Measurements from ENCODE around the gene USP47. TPM values are rescaled to one million over a fixed set of nuclear protein-coding genes. Genes with fewer than 3 reads are reported as not detected.

The USP47 gene
- total RNA-seq, 2 experiments from 2014 or later: 34.5 to 38.4 TPM

- peaks cover 8% of the 10 kb centered on the region for H3K27me3 Mint-ChIP-seq (ENCODE audit: low read depth)
- POLR2A ChIA-PET: no interaction called here
- ATAC-seq (no peak), DNase-seq (no peak)
- no peaks in the 10 kb centered on the region for H3K36me3 Mint-ChIP-seq (ENCODE audit: low read depth)
- H3K27ac Mint-ChIP-seq: no peak overlapping the region
- peaks cover 2% of the 10 kb centered on the region for H3K4me1 Mint-ChIP-seq (ENCODE audit: low read depth)
- CTCF ChIA-PET: interaction anchor here (3.2 kb wide), 1 partner anchor 37 kb away, joined by 14 read pairs; no protein-coding TSS in a partner anchor
- no peaks in the 10 kb centered on the region for H3K9me3 Mint-ChIP-seq (ENCODE audit: insufficient read depth)
- no peak overlapping the region for H3K4me3 Mint-ChIP-seq
These were observed 126.9 kb downstream of the USP47 start for GRCh38 chr11:11968511-11969280.

GRCh38 chr11:11969380-11970215 lies 127.8 kb downstream of the USP47 start:
- ATAC-seq: no peak
- Mint-ChIP-seq H3K4me1 (ENCODE audit: low read depth) (peaks cover 3% of the 10 kb centered on the region), H3K27ac (no peak overlapping the region), H3K4me3 (no peak overlapping the region), H3K36me3 (ENCODE audit: low read depth) (no peaks in the 10 kb centered on the region), H3K9me3 (ENCODE audit: insufficient read depth) (no peaks in the 10 kb centered on the region), H3K27me3 (ENCODE audit: low read depth) (peaks cover 2% of the 10 kb centered on the region)
- POLR2A ChIA-PET: no interaction called here
- CTCF ChIA-PET: no interaction called here
- DNase-seq: no peak

GRCh38 chr11:11970556-11970955 lies 128.8 kb downstream of the USP47 start:
- peaks cover 2% of the 10 kb centered on the region for H3K27me3 Mint-ChIP-seq (ENCODE audit: low read depth)
- POLR2A ChIA-PET: no interaction called here
- ATAC-seq (no peak), DNase-seq (no peak)
- CTCF ChIA-PET: no interaction called here
- H3K9me3 Mint-ChIP-seq (ENCODE audit: insufficient read depth): no peaks in the 10 kb centered on the region
- H3K36me3 Mint-ChIP-seq (ENCODE audit: low read depth): no peaks in the 10 kb centered on the region
- peaks cover 9% of the 10 kb centered on the region for H3K4me1 Mint-ChIP-seq (ENCODE audit: low read depth)
- no peak overlapping the region for H3K4me3 Mint-ChIP-seq
- no peak overlapping the region for H3K27ac Mint-ChIP-seq

- POLR2A ChIA-PET: interaction anchor here (1.3 kb wide), 1 partner anchor 22 kb away, joined by 3 read pairs; no protein-coding TSS in a partner anchor
- no peak overlapping the region for H3K27ac Mint-ChIP-seq
- peaks cover 8% of the 10 kb centered on the region for H3K4me1 Mint-ChIP-seq (ENCODE audit: low read depth)
- H3K4me3 Mint-ChIP-seq: no peak overlapping the region
- ATAC-seq: no peak
- CTCF ChIA-PET: interaction anchor here (1.0 to 1.5 kb wide), 3 partner anchors 171 to 1431 kb away, joined by 3 to 4 read pairs (median 3); partner anchors contain the start of gene RNF141
- DNase-seq: no peak
- H3K27me3 Mint-ChIP-seq (ENCODE audit: low read depth): peaks cover 2% of the 10 kb centered on the region
- no peaks in the 10 kb centered on the region for H3K9me3 Mint-ChIP-seq (ENCODE audit: insufficient read depth)
- no peaks in the 10 kb centered on the region for H3K36me3 Mint-ChIP-seq (ENCODE audit: low read depth)
These were observed 130.3 kb downstream of the USP47 start for GRCh38 chr11:11971906-11972547.

- H3K27me3 Mint-ChIP-seq (ENCODE audit: low read depth): peaks cover 2% of the 10 kb centered on the region
- no peak overlapping the region for H3K4me3 Mint-ChIP-seq
- ChIA-PET CTCF (interaction anchor here (1.5 kb wide), 1 partner anchor 173 kb away, joined by 4 read pairs; no protein-coding TSS in a partner anchor), POLR2A (interaction anchor here (1.3 kb wide), 1 partner anchor 23 kb away, joined by 3 read pairs; no protein-coding TSS in a partner anchor)
- H3K4me1 Mint-ChIP-seq (ENCODE audit: low read depth): peaks cover 8% of the 10 kb centered on the region
- DNase-seq: no peak
- no peaks in the 10 kb centered on the region for H3K9me3 Mint-ChIP-seq (ENCODE audit: insufficient read depth)
- no peaks in the 10 kb centered on the region for H3K36me3 Mint-ChIP-seq (ENCODE audit: low read depth)
- no peak overlapping the region for H3K27ac Mint-ChIP-seq
- no peak for ATAC-seq
These were observed 131.1 kb downstream of the USP47 start for GRCh38 chr11:11972730-11973341.

- POLR2A ChIA-PET: no interaction called here
- peaks cover 2% of the 10 kb centered on the region for H3K27me3 Mint-ChIP-seq (ENCODE audit: low read depth)
- no peak overlapping the region for H3K4me3 Mint-ChIP-seq
These were observed 131.6 kb downstream of the USP47 start for GRCh38 chr11:11973361-11973800.

GRCh38 chr11:11973866-11974265 lies 132.1 kb downstream of the USP47 start:
- peaks cover 2% of the 10 kb centered on the region for H3K27me3 Mint-ChIP-seq (ENCODE audit: low read depth)
- H3K36me3 Mint-ChIP-seq (ENCODE audit: low read depth): no peaks in the 10 kb centered on the region
- ATAC-seq: no peak
- POLR2A ChIA-PET: no interaction called here
- no peak overlapping the region for H3K4me3 Mint-ChIP-seq
- H3K27ac Mint-ChIP-seq: no peak overlapping the region
- no peaks in the 10 kb centered on the region for H3K9me3 Mint-ChIP-seq (ENCODE audit: insufficient read depth)
- CTCF ChIA-PET: interaction anchor here (1.1 kb wide), 1 partner anchor 12 kb away, joined by 3 read pairs; no protein-coding TSS in a partner anchor
- peaks cover 8% of the 10 kb centered on the region for H3K4me1 Mint-ChIP-seq (ENCODE audit: low read depth)
- no peak for DNase-seq

More at GRCh38 chr11:11973361-11973800, 131.6 kb downstream of the USP47 start:
- DNase-seq (no peak), ATAC-seq (no peak)
- Mint-ChIP-seq H3K9me3 (ENCODE audit: insufficient read depth) (no peaks in the 10 kb centered on the region), H3K36me3 (ENCODE audit: low read depth) (no peaks in the 10 kb centered on the region), H3K4me1 (ENCODE audit: low read depth) (peaks cover 8% of the 10 kb centered on the region), H3K27ac (no peak overlapping the region)
- CTCF ChIA-PET: interaction anchor here (1.1 kb wide), 1 partner anchor 11 kb away, joined by 3 read pairs; no protein-coding TSS in a partner anchor

- H3K27me3 Mint-ChIP-seq (ENCODE audit: low read depth): no peaks in the 10 kb centered on the region
- H3K4me1 Mint-ChIP-seq (ENCODE audit: low read depth): peaks cover 8% of the 10 kb centered on the region
- no peak overlapping the region for H3K27ac Mint-ChIP-seq
- H3K36me3 Mint-ChIP-seq (ENCODE audit: low read depth): no peaks in the 10 kb centered on the region
- ATAC-seq (no peak), DNase-seq (no peak)
- no peaks in the 10 kb centered on the region for H3K9me3 Mint-ChIP-seq (ENCODE audit: insufficient read depth)
- ChIA-PET POLR2A (interaction anchor here (1.0 kb wide), 1 partner anchor 16 kb away, joined by 3 read pairs; no protein-coding TSS in a partner anchor), CTCF (interaction anchor here (1.2 to 1.8 kb wide), 2 partner anchors 9 to 42 kb away, joined by 3 to 7 read pairs; no protein-coding TSS in a partner anchor)
- H3K4me3 Mint-ChIP-seq: no peak overlapping the region
These were observed 133.7 kb downstream of the USP47 start for GRCh38 chr11:11975201-11976092.

GRCh38 chr11:11976481-11977127 lies 134.8 kb downstream of the USP47 start:
- DNase-seq: no peak
- Mint-ChIP-seq H3K27me3 (ENCODE audit: low read depth) (no peaks in the 10 kb centered on the region), H3K9me3 (ENCODE audit: insufficient read depth) (no peaks in the 10 kb centered on the region), H3K36me3 (ENCODE audit: low read depth) (no peaks in the 10 kb centered on the region), H3K27ac (no peak overlapping the region), H3K4me1 (ENCODE audit: low read depth) (peaks cover 8% of the 10 kb centered on the region), H3K4me3 (no peak overlapping the region)
- ChIA-PET CTCF (interaction anchor here (0.9 to 1.8 kb wide), 4 partner anchors 10 to 68 kb away, joined by 3 to 7 read pairs (median 3); no protein-coding TSS in a partner anchor), POLR2A (interaction anchor here (1.0 kb wide), 1 partner anchor 17 kb away, joined by 3 read pairs; no protein-coding TSS in a partner anchor)
- ATAC-seq: no peak
